SK-N-SH treated with all-trans-retinoic acid at 6 μM for 48 hours (cell line): ENCODE measurements around the gene ALOX5.
"Not testable (repeated sequence)": the region's sequence is repeated elsewhere in the genome, so short reads cannot be mapped to it uniquely, and the experiment has no call there.

Source experiments
- ATAC-seq: fragments of 200-7000 bp; cut with Tn5 transposase; 3 replicates; pipeline ENCODE4 v1.9.1; 2020; ENCODE audit warnings: mild to moderate bottlenecking, moderate library complexity
- ARNTL ChIP-seq: fragments of 450-650 bp; formaldehyde crosslinking; IDR thresholded peaks from 2 replicates; pipeline ENCODE4 v1.5.0; 2020; ENCODE audit warnings: low read depth, mild to moderate bottlenecking, moderate library complexity, borderline replicate concordance
- CREB5 ChIP-seq: fragments of 250-450 bp; sonication (Bioruptor Pico); IDR thresholded peaks from 2 replicates; pipeline ENCODE4 v1.5.1; 2020; ENCODE audit warnings: low read depth, mild to moderate bottlenecking, moderate library complexity
- CSDC2 ChIP-seq: fragments of 250-450 bp; sonication (Bioruptor Pico); IDR thresholded peaks from 2 replicates; pipeline ENCODE4 v1.5.0; 2020; ENCODE audit warnings: mild to moderate bottlenecking, moderate library complexity
- CSRNP3 ChIP-seq: fragments of 250-450 bp; sonication (Bioruptor Pico); IDR thresholded peaks from 2 replicates; pipeline ENCODE4 v1.5.1; 2021; ENCODE audit warnings: mild to moderate bottlenecking, moderate library complexity
- GLIS3 ChIP-seq: fragments of 250-450 bp; sonication (Bioruptor Pico); IDR thresholded peaks from 2 replicates; pipeline ENCODE4 v1.5.0; 2020; ENCODE audit warnings: mild to moderate bottlenecking, moderate library complexity
- ISL1 ChIP-seq: fragments of 250-450 bp; sonication (Bioruptor Pico); IDR thresholded peaks from 2 replicates; pipeline ENCODE4 v2.1.2; 2022; ENCODE audit warnings: mild to moderate bottlenecking, moderate library complexity
- PATZ1 ChIP-seq: fragments of 250-450 bp; sonication (Bioruptor Pico); IDR thresholded peaks from 2 replicates; pipeline ENCODE4 v1.8.0; 2020; ENCODE audit warnings: mild to moderate bottlenecking, moderate library complexity, borderline replicate concordance
- POU6F1 ChIP-seq: fragments of 250-450 bp; sonication (Bioruptor Pico); IDR thresholded peaks from 2 replicates; pipeline ENCODE4 v1.8.0; 2021; ENCODE audit warnings: low read depth, mild to moderate bottlenecking, moderate library complexity, borderline replicate concordance
- SNAI2 ChIP-seq: fragments of 250-450 bp; sonication (Bioruptor Pico); IDR thresholded peaks from 2 replicates; pipeline ENCODE4 v1.5.0; 2020; ENCODE audit warnings: mild to moderate bottlenecking, moderate library complexity
- TOX ChIP-seq: fragments of 250-450 bp; sonication (Bioruptor Pico); IDR thresholded peaks from 2 replicates; pipeline ENCODE4 v1.8.0; 2021; ENCODE audit warnings: mild to moderate bottlenecking, moderate library complexity, borderline replicate concordance
- TSHZ2 ChIP-seq: fragments of 250-450 bp; sonication (Bioruptor Pico); IDR thresholded peaks from 2 replicates; pipeline ENCODE4 v1.5.0; 2020; ENCODE audit warnings: mild to moderate bottlenecking, moderate library complexity
- ZC3H10 ChIP-seq: fragments of 250-450 bp; sonication (Bioruptor Pico); IDR thresholded peaks from 2 replicates; pipeline ENCODE4 v1.5.1; 2021; ENCODE audit warnings: mild to moderate bottlenecking, moderate library complexity
- ZFP30 ChIP-seq: fragments of 450-650 bp; formaldehyde crosslinking; IDR thresholded peaks from 2 replicates; pipeline ENCODE4 v1.5.0; 2022; ENCODE audit warnings: mild to moderate bottlenecking, moderate library complexity
- ZNF565 ChIP-seq: fragments of 450-650 bp; formaldehyde crosslinking; conservative IDR thresholded peaks from 2 replicates; pipeline ENCODE4 v1.5.0; 2020; ENCODE audit warnings: low read depth, mild to moderate bottlenecking, moderate library complexity
- ZNF70 ChIP-seq: fragments of 450-650 bp; formaldehyde crosslinking; IDR thresholded peaks from 2 replicates; pipeline ENCODE4 v1.5.0; 2020; ENCODE audit warnings: mild to moderate bottlenecking, moderate library complexity

Gene ALOX5

GRCh38 chr10:45373576-45374349, at the start of gene ALOX5:
Gene ALOX5, plus strand, starts transcription at chr10:45374216. Its CDS starts 64 bp downstream, at chr10:45374280.
- peak; percentile 48 for ATAC-seq
- TF ChIP-seq ZNF565 (CRISPR knock-in tag) (no peak), ZC3H10 (CRISPR knock-in tag) (no peak), ZNF70 (CRISPR knock-in tag) (no peak), GLIS3 (CRISPR knock-in tag) (no peak), PATZ1 (CRISPR knock-in tag) (no peak), ISL1 (CRISPR knock-in tag) (no peak)

- no peak for ATAC-seq
Observed at GRCh38 chr10:45325116-45325515, 48.9 kb upstream of the ALOX5 start.

GRCh38 chr10:45326864-45327263, 47.2 kb upstream of the ALOX5 start:
- not testable (repeated sequence) for ATAC-seq

More at GRCh38 chr10:45325116-45325515, 48.9 kb upstream of the ALOX5 start:
- TF ChIP-seq TSHZ2 (CRISPR knock-in tag) = no peak
- TF ChIP-seq POU6F1 (CRISPR knock-in tag) = no peak
- TF ChIP-seq ZNF70 (CRISPR knock-in tag) = no peak
- TF ChIP-seq ZFP30 = no peak
- TF ChIP-seq, all 23 proteins: peak for 0

- not testable (repeated sequence) for ATAC-seq
Observed at GRCh38 chr10:45331824-45332223, 42.2 kb upstream of the ALOX5 start.

GRCh38 chr10:45339894-45340293, 34.1 kb upstream of the ALOX5 start:
- TF ChIP-seq CSDC2 = no peak
- no peak for TF ChIP-seq TOX (CRISPR knock-in tag)
- TF ChIP-seq SNAI2 (CRISPR knock-in tag) = no peak
- TF ChIP-seq CSRNP3 (CRISPR knock-in tag) = no peak
- no peak for TF ChIP-seq PATZ1 (CRISPR knock-in tag)
- no peak for TF ChIP-seq ARNTL (CRISPR knock-in tag)
- no peak for TF ChIP-seq POU6F1 (CRISPR knock-in tag)
- TF ChIP-seq CREB5 = no peak
- ATAC-seq = no peak

GRCh38 chr10:45340420-45340819, 33.6 kb upstream of the ALOX5 start:
- ATAC-seq = not testable (repeated sequence)

- not testable (repeated sequence) for ATAC-seq
Observed at GRCh38 chr10:45346652-45347335, 27.2 kb upstream of the ALOX5 start.
